CD8-positive, alpha-beta memory T cell (primary cell): ENCODE results near the gene MTFP1. TPM values are rescaled to one million over a fixed set of nuclear protein-coding genes. Genes with fewer than 3 reads are reported as not detected.

ENCODE experiments used
- CTCF ChIA-PET: fragments of 350-600 bp; sonication (Branson Sonifier 250); formaldehyde crosslinking; loops from one replicate; lab custom pipeline; 2021; ENCODE audit warnings: antibody characterized with exemption; lab: Charles Lee
- POLR2A ChIA-PET: fragments of 350-600 bp; sonication (Branson Sonifier 250); formaldehyde crosslinking; loops from one replicate; lab custom pipeline; 2021; ENCODE audit warnings: antibody characterized with exemption; lab: Charles Lee
- DNase-seq, 5 donors: peaks; one replicate each; pipeline versions ENCODE4 v3.0.0 to v3.0.0-alpha.2; 2020 to 2022; ENCODE audit warnings: mixed read lengths in 1 of 5
- H3K27ac ChIP-seq: one replicate; pipeline ENCODE4 v1.7.0; 2013; ENCODE audit warnings: low read depth, mild to moderate bottlenecking, low read length, moderate library complexity
- H3K27me3 ChIP-seq: 2 replicates; pipeline ENCODE4 v1.7.0; 2013; ENCODE audit warnings: low read length, mild to moderate bottlenecking; ENCODE audit not compliant: insufficient read depth, poor library complexity, severe bottlenecking
- H3K36me3 ChIP-seq: 2 replicates; pipeline ENCODE4 v1.7.0; 2013; ENCODE audit warnings: mild to moderate bottlenecking, low read length, moderate library complexity; ENCODE audit not compliant: insufficient read depth
- H3K4me1 ChIP-seq: 2 replicates; pipeline ENCODE4 v1.7.0; 2013; ENCODE audit warnings: mild to moderate bottlenecking, low read length, moderate library complexity; ENCODE audit not compliant: insufficient read depth
- H3K4me3 ChIP-seq: 2 replicates; pipeline ENCODE4 v1.7.0; 2013; ENCODE audit warnings: mild to moderate bottlenecking, low read length
- H3K9me3 ChIP-seq: 2 replicates; pipeline ENCODE4 v1.7.0; 2013; ENCODE audit warnings: mild to moderate bottlenecking, low read length
- H3K27ac Mint-ChIP-seq, 8 donors: one replicate each; pipeline ENCODE4 v1.8.0; 2020 to 2021; ENCODE audit warnings: mixed read lengths in 8 of 8, mild to moderate bottlenecking in 6 of 8, inconsistent platforms in 3 of 8, moderate library complexity in 3 of 8
- H3K27me3 Mint-ChIP-seq, 2 donors: one replicate each; pipeline ENCODE4 v1.8.0; 2020 to 2021; ENCODE audit warnings: mixed read lengths in 2 of 2, mild to moderate bottlenecking in 1 of 2, moderate library complexity in 1 of 2
- H3K36me3 Mint-ChIP-seq, 3 donors: one replicate each; pipeline ENCODE4 v1.8.0; 2020 to 2021; ENCODE audit warnings: mixed read lengths in 3 of 3, inconsistent platforms in 1 of 3, mild to moderate bottlenecking in 1 of 3
- H3K4me1 Mint-ChIP-seq, 3 donors: one replicate each; pipeline ENCODE4 v1.8.0; 2020 to 2021; ENCODE audit warnings: mixed read lengths in 3 of 3, inconsistent platforms in 1 of 3, mild to moderate bottlenecking in 1 of 3
- H3K4me3 Mint-ChIP-seq, 7 donors: one replicate each; pipeline ENCODE4 v1.8.0; 2020 to 2021; ENCODE audit warnings: mixed read lengths in 7 of 7, mild to moderate bottlenecking in 6 of 7, moderate library complexity in 4 of 7, inconsistent platforms in 2 of 7
- H3K9me3 Mint-ChIP-seq, 5 donors: one replicate each; pipeline ENCODE4 v1.8.0; 2020 to 2022; ENCODE audit warnings: mixed read lengths in 5 of 5, mild to moderate bottlenecking in 3 of 5, moderate library complexity in 2 of 5, inconsistent platforms in 1 of 5
- polyA plus RNA-seq: library from polyadenylated mRNA; unstranded; fragments of 300-500 nt; fragmentation: Illumina TruSeq; gene quantifications from one replicate; pipeline ENCODE4 v1.2.3, GENCODE V29; 2021
- total RNA-seq, 2 experiments: library from RNA; stranded (reverse); gene quantifications; one replicate each; pipeline ENCODE4 v1.2.3, GENCODE V29; 2021

Gene MTFP1
- total and polyA plus RNA-seq, 3 experiments from 2014 or later, result 43.1 to 110 (median 104) TPM

- Mint-ChIP-seq H3K4me3 (no peak overlapping the region), H3K9me3 (peaks cover 0 to 2% (median 0%) of the 10 kb centered on the region in 5 donors), H3K36me3 (peaks cover 0 to 31% (median 5%) of the 10 kb centered on the region in 3 donors), H3K4me1 (peaks cover 26 to 36% (median 34%) of the 10 kb centered on the region in 3 donors), H3K27ac (peak overlapping the region in 5 of 8 donors; percentile 30 to 83 (median 42)), H3K27me3 (no peaks in the 10 kb centered on the region)
- H3K27me3 ChIP-seq, result no peaks in the 10 kb centered on the region
- POLR2A ChIA-PET, result no interaction called here
- H3K36me3 ChIP-seq, result no peaks in the 10 kb centered on the region
- CTCF ChIA-PET, result interaction anchor here (1.2 kb wide), 1 partner anchor 13 kb away, joined by 3 read pairs; no protein-coding TSS in a partner anchor
- no peak overlapping the region for H3K4me3 ChIP-seq
- peaks cover 28% of the 10 kb centered on the region for H3K4me1 ChIP-seq
- H3K9me3 ChIP-seq, result no peaks in the 10 kb centered on the region
- H3K27ac ChIP-seq, result no peak overlapping the region
- no peak for DNase-seq
Measured at GRCh38 chr22:30429887-30430286, 4.3 kb downstream of the MTFP1 start.

DNA sequence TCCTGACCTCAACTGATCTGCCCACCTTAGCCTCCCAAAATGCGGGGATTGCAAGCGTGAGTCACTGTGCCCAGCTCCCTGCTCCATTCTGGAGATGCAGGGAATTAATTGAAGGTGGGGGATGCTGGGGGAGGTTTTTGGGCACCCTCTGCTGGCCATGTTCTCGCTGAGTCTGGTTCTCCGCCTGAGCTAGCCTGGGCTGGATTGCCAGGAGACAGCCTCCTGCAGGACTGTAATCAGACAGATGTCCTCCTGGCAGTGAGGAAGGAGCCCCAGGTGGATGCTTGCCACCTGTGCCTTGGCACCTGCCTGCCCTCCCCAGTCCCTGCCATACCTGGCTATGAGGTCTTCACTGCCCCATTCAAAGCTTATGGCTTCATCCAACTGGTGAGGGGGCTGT lies 5.4 kb downstream of the MTFP1 start:
- peaks cover 0 to 4% of the 10 kb centered on the region in 2 donors for H3K27me3 Mint-ChIP-seq
- H3K36me3 Mint-ChIP-seq, result peaks cover 6 to 32% (median 7%) of the 10 kb centered on the region in 3 donors
- POLR2A ChIA-PET, result no interaction called here
- no peak overlapping the region for H3K4me3 Mint-ChIP-seq
- DNase-seq, result no peak
- H3K36me3 ChIP-seq, result no peaks in the 10 kb centered on the region
- H3K4me1 Mint-ChIP-seq, result peaks cover 28 to 36% (median 35%) of the 10 kb centered on the region in 3 donors
- CTCF ChIA-PET, result interaction anchor here (1.2 kb wide), 1 partner anchor 14 kb away, joined by 3 read pairs; no protein-coding TSS in a partner anchor
- H3K9me3 Mint-ChIP-seq, result peaks cover 3 to 8% (median 6%) of the 10 kb centered on the region in 5 donors
- H3K27ac Mint-ChIP-seq, result peak overlapping the region in 4 of 8 donors; percentile 23 to 80 (median 36)
- H3K27ac ChIP-seq, result no peak overlapping the region
- no peaks in the 10 kb centered on the region for H3K9me3 ChIP-seq
- no peak overlapping the region for H3K4me3 ChIP-seq
- H3K27me3 ChIP-seq, result no peaks in the 10 kb centered on the region
- H3K4me1 ChIP-seq, result peaks cover 30% of the 10 kb centered on the region

GRCh38 chr22:30432096-30432495 lies 6.5 kb downstream of the MTFP1 start:
- POLR2A ChIA-PET, result no interaction called here
- peaks cover 2 to 4% of the 10 kb centered on the region in 2 donors for H3K27me3 Mint-ChIP-seq
- H3K9me3 Mint-ChIP-seq, result peaks cover 6 to 14% (median 10%) of the 10 kb centered on the region in 5 donors
- Histone ChIP-seq H3K4me3 (no peak overlapping the region), H3K27me3 (no peaks in the 10 kb centered on the region), H3K4me1 (peaks cover 27% of the 10 kb centered on the region), H3K27ac (no peak overlapping the region), H3K36me3 (no peaks in the 10 kb centered on the region), H3K9me3 (no peaks in the 10 kb centered on the region)
- peaks cover 21 to 32% (median 31%) of the 10 kb centered on the region in 3 donors for H3K4me1 Mint-ChIP-seq
- no peak overlapping the region for H3K4me3 Mint-ChIP-seq
- peak overlapping the region in 3 of 8 donors; percentile 7 to 57 (median 53) for H3K27ac Mint-ChIP-seq
- no peak for DNase-seq
- CTCF ChIA-PET, result interaction anchor here (3.3 kb wide), 1 partner anchor 9 kb away, joined by 23 read pairs; the partner anchor contains the start of gene MTFP1
- peaks cover 9 to 29% (median 10%) of the 10 kb centered on the region in 3 donors for H3K36me3 Mint-ChIP-seq

GRCh38 chr22:30432520-30432919 lies 7.0 kb downstream of the MTFP1 start:
- Histone ChIP-seq H3K36me3 (no peaks in the 10 kb centered on the region), H3K4me3 (no peak overlapping the region), H3K27me3 (no peaks in the 10 kb centered on the region), H3K27ac (no peak overlapping the region), H3K4me1 (peaks cover 23% of the 10 kb centered on the region), H3K9me3 (no peaks in the 10 kb centered on the region)
- peak overlapping the region in 5 of 8 donors; percentile 17 to 100 (median 43) for H3K27ac Mint-ChIP-seq
- DNase-seq, result no peak
- peaks cover 6 to 15% (median 10%) of the 10 kb centered on the region in 5 donors for H3K9me3 Mint-ChIP-seq
- H3K4me3 Mint-ChIP-seq, result no peak overlapping the region
- peaks cover 7 to 27% (median 10%) of the 10 kb centered on the region in 3 donors for H3K36me3 Mint-ChIP-seq
- CTCF ChIA-PET, result interaction anchor here (3.3 kb wide), 1 partner anchor 9 kb away, joined by 23 read pairs; the partner anchor contains the start of gene MTFP1
- POLR2A ChIA-PET, result no interaction called here
- peaks cover 5 to 6% of the 10 kb centered on the region in 2 donors for H3K27me3 Mint-ChIP-seq
- peaks cover 18 to 29% (median 27%) of the 10 kb centered on the region in 3 donors for H3K4me1 Mint-ChIP-seq

DNA sequence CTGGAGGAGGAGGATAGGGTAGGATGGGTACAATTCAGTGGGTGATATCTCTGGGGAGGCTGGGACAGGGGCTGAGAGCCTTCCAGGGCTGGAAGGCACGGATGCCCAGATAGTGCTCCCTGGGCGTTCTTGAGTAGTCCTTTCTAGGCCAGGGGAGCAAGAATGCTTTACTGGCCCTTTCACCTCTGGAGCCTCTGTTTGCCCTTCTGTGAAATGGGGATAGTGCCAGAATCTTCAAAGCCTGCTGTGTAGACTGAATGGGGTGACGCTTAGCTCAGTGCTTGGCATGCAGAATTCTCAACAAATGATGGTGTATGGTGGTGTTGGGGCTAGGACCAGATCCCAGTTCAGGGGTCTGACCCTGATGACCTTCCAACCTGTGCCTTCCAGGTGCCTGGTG lies 7.7 kb downstream of the MTFP1 start:
- Mint-ChIP-seq H3K36me3 (peaks cover 5 to 23% (median 11%) of the 10 kb centered on the region in 3 donors), H3K4me3 (no peak overlapping the region), H3K4me1 (peaks cover 18 to 27% (median 25%) of the 10 kb centered on the region in 3 donors), H3K27ac (peak overlapping the region in 6 of 8 donors; percentile 17 to 100 (median 68)), H3K27me3 (peaks cover 12 to 13% of the 10 kb centered on the region in 2 donors), H3K9me3 (peaks cover 6 to 15% (median 10%) of the 10 kb centered on the region in 5 donors)
- ChIA-PET CTCF (interaction anchor here (2.3 to 3.3 kb wide), 2 partner anchors 10 to 52 kb away, joined by 6 to 23 read pairs; partner anchors contain the start of gene MTFP1), POLR2A (no interaction called here)
- Histone ChIP-seq H3K27me3 (peaks cover 3% of the 10 kb centered on the region), H3K36me3 (no peaks in the 10 kb centered on the region), H3K27ac (no peak overlapping the region), H3K9me3 (no peaks in the 10 kb centered on the region), H3K4me3 (no peak overlapping the region), H3K4me1 (peaks cover 22% of the 10 kb centered on the region)
- no peak for DNase-seq

GRCh38 chr22:30433773-30434172 lies 8.2 kb downstream of the MTFP1 start:
- peaks cover 17 to 18% of the 10 kb centered on the region in 2 donors for H3K27me3 Mint-ChIP-seq
- peaks cover 22% of the 10 kb centered on the region for H3K4me1 ChIP-seq
- no peak for DNase-seq
- POLR2A ChIA-PET, result interaction anchor here (1.7 kb wide), 1 partner anchor 10 kb away, joined by 13 read pairs; no protein-coding TSS in a partner anchor
- no peak overlapping the region for H3K27ac ChIP-seq
- no peaks in the 10 kb centered on the region for H3K36me3 ChIP-seq
- peaks cover 18 to 27% (median 25%) of the 10 kb centered on the region in 3 donors for H3K4me1 Mint-ChIP-seq
- H3K27me3 ChIP-seq, result peaks cover 9% of the 10 kb centered on the region
- H3K9me3 Mint-ChIP-seq, result peaks cover 6 to 15% (median 10%) of the 10 kb centered on the region in 5 donors
- CTCF ChIA-PET, result interaction anchor here (2.3 to 3.3 kb wide), 2 partner anchors 10 to 52 kb away, joined by 6 to 23 read pairs; partner anchors contain the start of gene MTFP1
- peaks cover 5 to 18% (median 15%) of the 10 kb centered on the region in 3 donors for H3K36me3 Mint-ChIP-seq
- peak overlapping the region in 4 of 8 donors; percentile 89 to 100 (median 98) for H3K27ac Mint-ChIP-seq
- H3K4me3 ChIP-seq, result no peak overlapping the region
- no peaks in the 10 kb centered on the region for H3K9me3 ChIP-seq
- H3K4me3 Mint-ChIP-seq, result no peak overlapping the region

GRCh38 chr22:30434843-30435242 lies 9.3 kb downstream of the MTFP1 start:
- Histone ChIP-seq H3K27me3 (peaks cover 9% of the 10 kb centered on the region), H3K9me3 (no peaks in the 10 kb centered on the region), H3K36me3 (no peaks in the 10 kb centered on the region), H3K4me1 (peaks cover 22% of the 10 kb centered on the region), H3K4me3 (peak overlapping the region; percentile 1), H3K27ac (peak overlapping the region; percentile 58)
- POLR2A ChIA-PET, result interaction anchor here (0.8 to 1.7 kb wide), 2 partner anchors 9 to 11 kb away, joined by 3 to 13 read pairs; partner anchors contain the start of gene MTFP1
- CTCF ChIA-PET, result interaction anchor here (0.9 to 3.3 kb wide), 3 partner anchors 11 to 51 kb away, joined by 4 to 23 read pairs (median 6); partner anchors contain the start of genes MTFP1 and SEC14L2
- Mint-ChIP-seq H3K4me1 (peaks cover 18 to 27% (median 25%) of the 10 kb centered on the region in 3 donors), H3K9me3 (peaks cover 6 to 15% (median 10%) of the 10 kb centered on the region in 5 donors), H3K36me3 (peaks cover 5 to 15% (median 13%) of the 10 kb centered on the region in 3 donors), H3K4me3 (peak overlapping the region in 3 of 7 donors; percentile 50 to 93 (median 68)), H3K27me3 (peaks cover 24 to 27% of the 10 kb centered on the region in 2 donors), H3K27ac (peak overlapping the region; percentile 89 to 100 (median 98))
- no peak for DNase-seq
